Lung (tissue), 12 donors: ENCODE data around the gene FAM124B. TPM values are rescaled to one million over a fixed set of nuclear protein-coding genes. Genes with fewer than 3 reads are reported as not detected.

ENCODE experiments used
- ATAC-seq: fragments of 200-7000 bp; cut with Tn5 transposase; one replicate; pipeline ENCODE4 v1.9.1; 2020; ENCODE audit warnings: moderate number of reproducible peaks; ENCODE audit not compliant: insufficient read depth, low FRiP score
- DNase-seq, 3 donors: peaks; one replicate each; pipeline ENCODE4 v3.0.0-alpha.2; 2013 to 2017
- H3K27ac ChIP-seq, 2 donors: one replicate each; pipeline ENCODE4 v1.5.1; 2013; ENCODE audit warnings: mild to moderate bottlenecking in 2 of 2, moderate library complexity in 2 of 2, control low read depth in 1 of 2, inconsistent platforms in 1 of 2, low read depth in 1 of 2, low read length in 1 of 2
- H3K27me3 ChIP-seq, 3 donors: one replicate each; pipeline ENCODE4 v1.5.1; 2013; ENCODE audit warnings: low read length in 2 of 3; ENCODE audit not compliant: control insufficient read depth in 3 of 3, insufficient read depth in 3 of 3
- H3K36me3 ChIP-seq, 4 donors: one replicate each; pipeline ENCODE4 v1.5.1; 2013; ENCODE audit warnings: low read length in 4 of 4, mild to moderate bottlenecking in 1 of 4, moderate library complexity in 1 of 4; ENCODE audit not compliant: control insufficient read depth in 4 of 4, insufficient read depth in 4 of 4
- H3K4me1 ChIP-seq, 5 donors: one replicate each; pipeline ENCODE4 v1.5.1; 2013; ENCODE audit warnings: low read length in 5 of 5, mild to moderate bottlenecking in 2 of 5, moderate library complexity in 1 of 5; ENCODE audit not compliant: control insufficient read depth in 5 of 5, insufficient read depth in 5 of 5
- H3K4me3 ChIP-seq: one replicate; pipeline ENCODE4 v1.5.1; 2013; ENCODE audit warnings: mild to moderate bottlenecking, control low read depth, moderate library complexity
- H3K9ac ChIP-seq, 2 donors: one replicate each; pipeline ENCODE4 v1.5.1; 2013; ENCODE audit warnings: low read length in 2 of 2, control low read depth in 1 of 2; ENCODE audit not compliant: insufficient read depth in 1 of 2
- H3K9me3 ChIP-seq, 4 donors: one replicate each; pipeline ENCODE4 v1.5.1; 2013; ENCODE audit warnings: low read length in 3 of 4, mild to moderate bottlenecking in 1 of 4, moderate library complexity in 1 of 4; ENCODE audit not compliant: control insufficient read depth in 4 of 4, insufficient read depth in 3 of 4
- CTCF ChIP-seq: IDR thresholded peaks from 2 replicates; pipeline ENCODE4 v1.5.1; 2012; ENCODE audit warnings: mild to moderate bottlenecking; ENCODE audit errors: control extremely low read depth, extremely low read depth
- WGBS, 2 donors: extraction: QIAGEN DNeasy Blood & Tissue Kit; methylation state at CpG; one replicate each; pipeline ENCODE4 v1.1.7; 2013; 5-methylcytosine and 5-hydroxymethylcytosine counted together
- polyA plus RNA-seq, 2 donors: library from polyadenylated mRNA; stranded (reverse); fragments of 200-250 nt; gene quantifications; one replicate each; pipeline ENCODE4 v1.2.1, GENCODE V29; 2013
- total RNA-seq, 2 donors: library from RNA; depleted of rRNA in 1 of 2; stranded (reverse); fragments of >200 nt in 1 of 2; gene quantifications; one replicate each; pipeline ENCODE4 v1.2.1, GENCODE V29; 2014 to 2021
- donor health status: control.
- donor health status: control.
- donor health status: Bipolar disorder and iron deficiency.
- donor health status: healthy.
- donor health status: DM: yes; HTN: yes; CAD: no.

The FAM124B gene
- total and polyA plus RNA-seq, 4 donors, result 0.71 to 21.4 (median 1.7) TPM

GRCh38 chr2:224407241-224407701, 5.4 kb upstream of the FAM124B start:
- Histone ChIP-seq H3K27ac (no peak overlapping the region), H3K9me3 (peaks cover 0 to 6% (median 0%) of the 10 kb centered on the region in 4 donors), H3K27me3 (no peaks in the 10 kb centered on the region), H3K4me3 (no peak overlapping the region), H3K4me1 (peaks cover 0 to 6% (median 0%) of the 10 kb centered on the region in 5 donors), H3K36me3 (no peaks in the 10 kb centered on the region), H3K9ac (no peak overlapping the region)
- no peak for TF ChIP-seq CTCF
- DNase-seq (peak in 2 of 3 donors; percentile 24 to 48), ATAC-seq (no peak)
- 28 to 44% methylated on average over 5 of the region's 5 CpGs for WGBS, 2 donors

- TF ChIP-seq CTCF, result no peak
- WGBS, 2 donors, result 69 to 85% methylated on average over 4 of the region's 4 CpGs
- H3K4me1 ChIP-seq, result peaks cover 0 to 6% (median 0%) of the 10 kb centered on the region in 5 donors
- H3K27ac ChIP-seq, result peak overlapping the region in 1 of 2 donors; percentile 40
- DNase-seq (no peak), ATAC-seq (no peak)
- peaks cover 0 to 8% (median 0%) of the 10 kb centered on the region in 4 donors for H3K9me3 ChIP-seq
- no peaks in the 10 kb centered on the region for H3K36me3 ChIP-seq
- H3K9ac ChIP-seq, result no peak overlapping the region
- H3K27me3 ChIP-seq, result no peaks in the 10 kb centered on the region
- H3K4me3 ChIP-seq, result no peak overlapping the region
Observed at GRCh38 chr2:224405841-224406370, 4.0 kb upstream of the FAM124B start.

DNA sequence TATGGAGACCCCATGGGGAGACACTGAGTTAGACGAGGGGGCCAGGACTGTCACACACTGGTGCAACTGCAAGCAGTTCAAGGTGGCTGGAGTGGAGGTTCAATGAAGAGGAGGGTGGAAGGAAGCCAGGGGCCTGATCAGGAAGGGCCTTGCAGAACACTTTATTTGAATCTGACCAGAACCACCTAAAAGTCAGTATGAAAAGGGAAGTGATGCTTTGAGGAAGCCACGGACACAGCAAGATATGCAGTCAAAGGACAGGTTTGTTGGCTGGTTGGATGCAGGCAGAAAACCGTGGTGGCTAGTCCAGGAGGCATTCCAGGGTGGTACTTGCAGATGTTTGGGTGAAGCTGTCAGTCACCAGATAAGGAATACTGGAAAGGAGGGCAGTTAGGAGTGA, 3.5 kb upstream of the FAM124B start:
- H3K36me3 ChIP-seq, result no peaks in the 10 kb centered on the region
- ATAC-seq, result no peak
- DNase-seq, result no peak
- H3K4me3 ChIP-seq, result no peak overlapping the region
- no peaks in the 10 kb centered on the region for H3K27me3 ChIP-seq
- peaks cover 0 to 6% (median 0%) of the 10 kb centered on the region in 5 donors for H3K4me1 ChIP-seq
- H3K9ac ChIP-seq, result no peak overlapping the region
- WGBS, 2 donors, result 34 to 54% methylated on average over 3 of the region's 3 CpGs
- H3K9me3 ChIP-seq, result peaks cover 0 to 8% (median 0%) of the 10 kb centered on the region in 4 donors
- H3K27ac ChIP-seq, result no peak overlapping the region
- no peak for TF ChIP-seq CTCF

GRCh38 chr2:224404796-224405195, 2.9 kb upstream of the FAM124B start:
- WGBS, 2 donors, result 78 to 81% methylated on average over 5 of the region's 5 CpGs
- no peak for DNase-seq

More at GRCh38 chr2:224404796-224405195, 2.9 kb upstream of the FAM124B start:
- H3K9ac ChIP-seq, result no peak overlapping the region
- peaks cover 0 to 6% (median 0%) of the 10 kb centered on the region in 5 donors for H3K4me1 ChIP-seq
- no peak for ATAC-seq
- H3K9me3 ChIP-seq, result peaks cover 0 to 8% (median 0%) of the 10 kb centered on the region in 4 donors
- no peaks in the 10 kb centered on the region for H3K27me3 ChIP-seq
- H3K36me3 ChIP-seq, result no peaks in the 10 kb centered on the region
- no peak overlapping the region for H3K4me3 ChIP-seq
- no peak overlapping the region for H3K27ac ChIP-seq
- no peak for TF ChIP-seq CTCF
